K562 (cell line): ENCODE data around the gene IPO7. TPM values are rescaled to one million over a fixed set of nuclear protein-coding genes. Genes with fewer than 3 reads are reported as not detected.

Source experiments
- ATF2 ChIP-seq: sonication (generic); formaldehyde crosslinking; IDR thresholded peaks from 2 replicates; pipeline ENCODE4 v1.8.1; 2022; ENCODE audit warnings: missing genetic modification reagents
- BRF2 ChIP-seq: IDR thresholded peaks from 3 replicates; pipeline ENCODE4 v1.6.1; 2011; ENCODE audit warnings: borderline replicate concordance, mild to moderate bottlenecking; ENCODE audit not compliant: insufficient read length, insufficient read depth
- CBFA2T2 ChIP-seq: fragments of 450-650 bp; conservative IDR thresholded peaks from 2 replicates; pipeline ENCODE4 v1.6.1; 2017; ENCODE audit warnings: mild to moderate bottlenecking
- CREB1 ChIP-seq, 2 experiments: sonication (generic) in 1 of 2; formaldehyde crosslinking in 1 of 2; IDR thresholded peaks; 2 replicates each; pipeline versions ENCODE4 v1.6.1 to v1.8.0; 2012 to 2022; ENCODE audit warnings: inconsistent platforms in 1 of 2, mild to moderate bottlenecking in 1 of 2, missing genetic modification reagents in 1 of 2, moderate library complexity in 1 of 2
- CREB3 ChIP-seq: fragments of 450-650 bp; conservative IDR thresholded peaks from 2 replicates; pipeline ENCODE4 v1.6.1; 2016; ENCODE audit warnings: missing genetic modification characterization, low read depth, mild to moderate bottlenecking, missing compliant biosample characterization, moderate library complexity
- HMG20B ChIP-seq: fragments of 250-450 bp; sonication (Bioruptor Pico); IDR thresholded peaks from 2 replicates; pipeline ENCODE4 v1.5.0; 2021; ENCODE audit warnings: mild to moderate bottlenecking
- PTTG1 ChIP-seq: fragments of 450-650 bp; IDR thresholded peaks from 2 replicates; pipeline ENCODE4 v1.6.1; 2016; ENCODE audit warnings: low read depth, mild to moderate bottlenecking, missing genetic modification characterization, missing compliant biosample characterization
- RUNX1 ChIP-seq: sonication (generic); IDR thresholded peaks from 2 replicates; pipeline ENCODE4 v1.6.1; 2016; ENCODE audit warnings: antibody characterized with exemption, low read depth
- SUPT5H ChIP-seq: fragments of 450-650 bp; IDR thresholded peaks from 2 replicates; pipeline ENCODE4 v1.6.1; 2016
- TFE3 ChIP-seq: fragments of 450-650 bp; formaldehyde crosslinking; IDR thresholded peaks from 2 replicates; pipeline ENCODE4 v1.4.0; 2020; ENCODE audit warnings: mild to moderate bottlenecking, mixed read lengths
- ZBTB12 ChIP-seq: fragments of 250-450 bp; sonication (Bioruptor Pico); IDR thresholded peaks from 2 replicates; pipeline ENCODE4 v1.4.0; 2020
- ZBTB5 ChIP-seq: fragments of 450-650 bp; IDR thresholded peaks from 2 replicates; pipeline ENCODE4 v1.6.1; 2017; ENCODE audit warnings: antibody characterized with exemption
- ZNF347 ChIP-seq: fragments of 450-650 bp; formaldehyde crosslinking; IDR thresholded peaks from 2 replicates; pipeline ENCODE4 v1.4.0; 2020; ENCODE audit warnings: low read depth, mild to moderate bottlenecking, moderate library complexity
- ZNF551 ChIP-seq: fragments of 250-450 bp; sonication (Bioruptor Pico); IDR thresholded peaks from 2 replicates; pipeline ENCODE4 v1.5.0; 2021; ENCODE audit warnings: mild to moderate bottlenecking, moderate library complexity
- ZNF561 ChIP-seq: fragments of 450-650 bp; formaldehyde crosslinking; conservative IDR thresholded peaks from 2 replicates; pipeline ENCODE4 v1.4.0; 2020; ENCODE audit warnings: mild to moderate bottlenecking, moderate library complexity
- ZNF57 ChIP-seq: fragments of 450-650 bp; formaldehyde crosslinking; IDR thresholded peaks from 2 replicates; pipeline ENCODE4 v1.4.0; 2020; ENCODE audit warnings: mild to moderate bottlenecking, moderate library complexity
- ZNF79 ChIP-seq: fragments of 250-450 bp; sonication (Bioruptor Pico); IDR thresholded peaks from 2 replicates; pipeline ENCODE4 v1.4.0; 2020; ENCODE audit warnings: low read depth, mild to moderate bottlenecking, moderate library complexity
- ZSCAN32 ChIP-seq: fragments of 450-650 bp; formaldehyde crosslinking; IDR thresholded peaks from 2 replicates; pipeline ENCODE4 v1.4.0; 2020; ENCODE audit warnings: mild to moderate bottlenecking, moderate library complexity
- polyA plus RNA-seq, 8 experiments: library from polyadenylated mRNA; depleted of rRNA in 4 of 8; stranded (reverse) in 5 of 8; unstranded in 3 of 8; fragments of >200 nt; fragmentation: Nextera tagmentation in 2 of 8; fragmentation: Illumina TruSeq in 1 of 8; extraction: Ambion mirVana in 2 of 8; extraction: Trizol in 1 of 8; gene quantifications; 2 replicates each; pipeline versions ENCODE4 v1.2.1 to v1.2.3, GENCODE V29; 2011 to 2014; ENCODE audit warnings: inconsistent platforms in 1 of 8, missing spikeins in 1 of 8
- total RNA-seq, 7 experiments: library from RNA; depleted of rRNA in 6 of 7; stranded (reverse); fragments of >200 nt in 6 of 7; fragmentation: Illumina TruSeq in 2 of 7; extraction: Trizol in 2 of 7; gene quantifications; 2 replicates each; pipeline versions ENCODE4 v1.2.1 to v1.2.3, GENCODE V29; 2011 to 2021; ENCODE audit warnings: low replicate concordance in 1 of 7

The IPO7 gene
- total and polyA plus RNA-seq, 9 of the 15 experiments (the other 6 are each of a cell fraction or from before 2014, with no cell fraction given) = 23.6 to 138 (median 110) TPM

- TF ChIP-seq CBFA2T2 (no peak), ATF2 (CRISPR knock-in tag) (no peak), ZNF551 (CRISPR knock-in tag) (no peak), ZNF79 (CRISPR knock-in tag) (no peak), ZNF347 (CRISPR knock-in tag) (no peak), ZBTB5 (peak; percentile 88), RUNX1 (no peak), BRF2 (no peak), ZNF57 (no peak), CREB1 (IDR thresholded peaks at IDR 0.05) (peak; percentile 96), CREB1 (CRISPR knock-in tag; IDR thresholded peaks at IDR 0.05) (peak; percentile 95), TFE3 (CRISPR knock-in tag) (no peak), ZBTB12 (CRISPR knock-in tag) (peak; percentile 96), HMG20B (CRISPR knock-in tag) (no peak), PTTG1 (tag) (no peak), CREB3 (tag) (0 out of 2 replicates have a peak, but pooled peaks have one; percentile 11), ZNF561 (CRISPR knock-in tag) (no peak), SUPT5H (peak; percentile 88), ZSCAN32 (CRISPR knock-in tag) (no peak)
Observed at GRCh38 chr11:9460322-9461062, 76.0 kb downstream of the IPO7 start, which contains the start of gene ZNF143 (continued).
